HUDEP-2 (cell line): ENCODE measurements around the gene TBCD.
A peak's percentile ranks its signal among the peaks of the same experiment; 100 is the strongest.

Source experiments
- DNase-seq, 76 experiments: peaks; one replicate each; lab custom pipeline; 2025; ENCODE audit not compliant: unreplicated experiment in 76 of 76; lab: John Stamatoyannopoulos, UW

The TBCD gene

GRCh38 chr17:82914375-82914774 lies 162.5 kb downstream of the TBCD start:
- peak in 40 of 76 experiments; percentile 6 to 60 (median 32) for DNase-seq

GRCh38 chr17:82915010-82915756 lies 163.3 kb downstream of the TBCD start:
- no peak for DNase-seq

GRCh38 chr17:82915757-82916027 lies 163.8 kb downstream of the TBCD start:
- DNase-seq, result no peak

- DNase-seq, result peak in 2 of 76 experiments; percentile 11 to 23
Observed at GRCh38 chr17:82917699-82918345, 166.0 kb downstream of the TBCD start.

GRCh38 chr17:82918508-82918907 lies 166.6 kb downstream of the TBCD start:
- DNase-seq, result no peak

GRCh38 chr17:82920150-82920549 lies 168.3 kb downstream of the TBCD start:
- peak in 1 of 76 experiments; percentile 7 for DNase-seq

GRCh38 chr17:82920715-82921114 lies 168.8 kb downstream of the TBCD start:
- no peak for DNase-seq

- DNase-seq, result no peak
Observed at GRCh38 chr17:82921426-82921825, 169.6 kb downstream of the TBCD start.

- no peak for DNase-seq
Observed at GRCh38 chr17:82922646-82923045, 170.8 kb downstream of the TBCD start.

- DNase-seq, result no peak
Observed at GRCh38 chr17:82923366-82924113, 171.7 kb downstream of the TBCD start.

- DNase-seq, result no peak
Observed at GRCh38 chr17:82924214-82924613, 172.3 kb downstream of the TBCD start.

GRCh38 chr17:82924812-82925211 lies 172.9 kb downstream of the TBCD start:
- no peak for DNase-seq

- no peak for DNase-seq
Observed at GRCh38 chr17:82925336-82925735, 173.5 kb downstream of the TBCD start.

GRCh38 chr17:82926081-82926480 lies 174.2 kb downstream of the TBCD start:
- DNase-seq, result no peak

GRCh38 chr17:82926716-82927115 lies 174.9 kb downstream of the TBCD start:
- no peak for DNase-seq

GRCh38 chr17:82927311-82927660 lies 175.4 kb downstream of the TBCD start:
- no peak for DNase-seq

- no peak for DNase-seq
Observed at GRCh38 chr17:82927661-82928601, 176.1 kb downstream of the TBCD start.

GRCh38 chr17:82929011-82929622 lies 177.3 kb downstream of the TBCD start:
- DNase-seq, result no peak

GRCh38 chr17:82929676-82930042 lies 177.8 kb downstream of the TBCD start:
- no peak for DNase-seq
